OCI-LY7 (cell line): ENCODE results near the gene CDC6. TPM values are rescaled to one million over a fixed set of nuclear protein-coding genes. Genes with fewer than 3 reads are reported as not detected.

ENCODE experiments used
- Bru-seq: library from RNA; stranded (reverse); fragments of 400-500 nt; gene quantifications from one replicate; lab custom pipeline; 2021; lab: Mats Ljungman, UMichigan
- BruChase-seq, 2 experiments: library from RNA; stranded (reverse); fragments of 400-500 nt; gene quantifications; one replicate each; lab custom pipeline; 2021; lab: Mats Ljungman, UMichigan
- BruUV-seq: library from RNA; stranded (reverse); fragments of 400-500 nt; replicated peaks from 2 replicates; lab custom pipeline; 2021; lab: Mats Ljungman, UMichigan
- CTCF ChIA-PET: fragments of 300-600 bp; sonication (Branson Sonifier 250); formaldehyde crosslinking; loops from one replicate; lab custom pipeline; 2022; ENCODE audit warnings: antibody characterized with exemption; ENCODE audit not compliant: unreplicated experiment; lab: Charles Lee
- POLR2A ChIA-PET: fragments of 300-600 bp; sonication (Branson Sonifier 250); formaldehyde crosslinking; loops from one replicate; lab custom pipeline; 2022; ENCODE audit warnings: antibody characterized with exemption; lab: Charles Lee
- DNase-seq: peaks from one replicate; pipeline ENCODE4 v3.0.0-alpha.2; 2015; ENCODE audit warnings: low spot score
- H2AFZ ChIP-seq: fragments of 200-600 bp; sonication (generic), shearing (Covaris generic); 2 replicates; pipeline ENCODE4 v1.6.1; 2014; ENCODE audit warnings: mild to moderate bottlenecking, antibody characterized with exemption, low read length, moderate library complexity
- H3K27ac ChIP-seq: fragments of 200-600 bp; sonication (generic); 2 replicates; pipeline ENCODE4 v1.5.1; 2014; ENCODE audit warnings: mixed run types, low read depth, mild to moderate bottlenecking, moderate library complexity, low read length, inconsistent platforms; ENCODE audit not compliant: poor library complexity, severe bottlenecking
- H3K36me3 ChIP-seq: fragments of 200-600 bp; sonication (generic); 2 replicates; pipeline ENCODE4 v1.6.1; 2014; ENCODE audit warnings: mild to moderate bottlenecking, antibody characterized with exemption, low read length, moderate library complexity, mixed read lengths; ENCODE audit not compliant: insufficient read depth
- H3K4me1 ChIP-seq: fragments of 200-600 bp; sonication (generic); 2 replicates; pipeline ENCODE4 v1.5.1; 2014; ENCODE audit warnings: mild to moderate bottlenecking, low read length; ENCODE audit not compliant: insufficient read depth, poor library complexity, severe bottlenecking
- H3K4me2 ChIP-seq: fragments of 200-600 bp; sonication (generic); 2 replicates; pipeline ENCODE4 v1.6.1; 2014; ENCODE audit warnings: mild to moderate bottlenecking, low read length
- H3K4me3 ChIP-seq: fragments of 200-600 bp; sonication (generic); 2 replicates; pipeline ENCODE4 v1.5.1; 2014; ENCODE audit warnings: mild to moderate bottlenecking, low read depth, low read length; ENCODE audit not compliant: poor library complexity, severe bottlenecking
- H3K79me2 ChIP-seq: fragments of 200-600 bp; sonication (generic); 2 replicates; pipeline ENCODE4 v1.6.1; 2016; ENCODE audit warnings: low read depth, mild to moderate bottlenecking, low read length, moderate library complexity, mixed read lengths; ENCODE audit not compliant: insufficient read depth
- H3K9me2 ChIP-seq: fragments of 200-600 bp; sonication (generic); 2 replicates; pipeline ENCODE4 v1.6.1; 2016; ENCODE audit warnings: mild to moderate bottlenecking, low read length, mixed read lengths; ENCODE audit not compliant: insufficient read depth
- H3K9me3 ChIP-seq: fragments of 200-600 bp; sonication (generic); 2 replicates; pipeline ENCODE4 v1.6.1; 2014; ENCODE audit warnings: mild to moderate bottlenecking, mixed run types, low read length, mixed read lengths
- H4K20me1 ChIP-seq: fragments of 200-600 bp; sonication (generic); 2 replicates; pipeline ENCODE4 v1.6.1; 2014; ENCODE audit warnings: mild to moderate bottlenecking, antibody characterized with exemption, low read length, moderate library complexity, mixed read lengths; ENCODE audit not compliant: insufficient read depth
- CTCF ChIP-seq: fragments of 200-600 bp; sonication (generic); conservative IDR thresholded peaks from 2 replicates; pipeline ENCODE4 v1.5.1; 2014; ENCODE audit warnings: mild to moderate bottlenecking, antibody characterized with exemption, low read length, moderate library complexity, mixed read lengths
- EZH2phosphoT487 ChIP-seq: fragments of 200-600 bp; sonication (generic); IDR thresholded peaks from 2 replicates; pipeline ENCODE4 v1.6.1; 2018; ENCODE audit warnings: low read depth, borderline replicate concordance, mild to moderate bottlenecking, mixed run types, antibody characterized with exemption, low read length, moderate library complexity, mixed read lengths
- intact Hi-C: fragments of 100-400 bp; cut with micrococcal nuclease; formaldehyde crosslinking; loops from one replicate; pipeline ENCODE4 v1.10.0; 2022; ENCODE audit not compliant: unreplicated experiment
- long read RNA-seq: library from polyadenylated mRNA; stranded (forward); transcript quantifications from one replicate; pipeline ENCODE4 v2.0.0, GENCODE V29; 2022
- total RNA-seq, 2 experiments: library from RNA; depleted of rRNA in 1 of 2; stranded (reverse); fragments of >200 nt in 1 of 2; shearing (Covaris generic) in 1 of 2; gene quantifications; 2 replicates each; pipeline ENCODE4 v1.2.3, GENCODE V29; 2014 to 2022

Gene CDC6
- 72.3 and 75.2 TPM in 2 replicates for total RNA-seq (2014; rRNA removed; shearing (Covaris generic))
- 132 and 156 TPM in 2 replicates for total RNA-seq (2022)
- percentile 97 among the genes with signal in this experiment for Bru-seq, nascent RNA
- BruChase-seq, experiment 1, labeled RNA remaining after a 6-hour chase = percentile 87 among the genes with signal in this experiment
- BruChase-seq, experiment 2, labeled RNA remaining after a 2-hour chase = percentile 97 among the genes with signal in this experiment
- long read RNA-seq, full-length matches to known transcripts = 168 of 201 reads
- long read RNA-seq, partial matches to known transcripts = 4 of 201 reads
- long read RNA-seq, other reads (novel, unspliced or antisense) = 29 of 201 reads

- peak; percentile 100 for DNase-seq
- POLR2A ChIA-PET = interaction anchor here (0.6 to 1.9 kb wide), 9 partner anchors 10 to 1651 kb away, joined by 3 to 5 read pairs (median 3); partner anchors contain the start of gene TOP2A
- peak within 1 kb of the TSS; percentile 97 for H3K4me3 ChIP-seq
- H3K4me1 ChIP-seq = peaks cover 31% of the 10 kb centered on the region
- peak within 1 kb of the TSS; percentile 72 for H3K4me2 ChIP-seq
- peaks cover 41% of the 10 kb centered on the region for H3K36me3 ChIP-seq
- 0 out of 2 replicates have a peak, but pooled peaks cover 17% of the 10 kb centered on the region for H4K20me1 ChIP-seq
- no peaks in the 10 kb centered on the region for H3K9me3 ChIP-seq
- H3K27ac ChIP-seq = peak within 1 kb of the TSS; percentile 89
- H3K9me2 ChIP-seq = no peaks in the 10 kb centered on the region
- intact Hi-C loops = loop anchor here (5.0 kb wide), 2 partner anchors 70 to 175 kb away; partner anchors contain the start of gene WIPF2
- TF ChIP-seq EZH2phosphoT487 = no peak
- no peak for TF ChIP-seq CTCF
- no TSS peak for BruUV-seq
- CTCF ChIA-PET = interaction anchor here (1.0 kb wide), 1 partner anchor 69 kb away, joined by 4 read pairs; the partner anchor contains the start of gene WIPF2
- peaks cover 43% of the 10 kb centered on the region for H3K79me2 ChIP-seq
- H2AFZ ChIP-seq = peak within 1 kb of the TSS; percentile 47
Measured at GRCh38 chr17:40287494-40288369, at the start of gene CDC6. CDC6 (plus strand) TSS chr17:40287879; CDS start chr17:40289421, 1,542 bp downstream.

- intact Hi-C loops = no loop called here
- no peaks in the 10 kb centered on the region for H3K4me1 ChIP-seq
- no peak overlapping the region for H3K4me3 ChIP-seq
- H2AFZ ChIP-seq = no peak overlapping the region
- H3K9me2 ChIP-seq = no peaks in the 10 kb centered on the region
- POLR2A ChIA-PET = no interaction called here
- H3K27ac ChIP-seq = no peak overlapping the region
- CTCF ChIA-PET = no interaction called here
- TF ChIP-seq CTCF (no peak), EZH2phosphoT487 (no peak)
- no peaks in the 10 kb centered on the region for H3K36me3 ChIP-seq
- H3K4me2 ChIP-seq = no peak overlapping the region
- no peaks in the 10 kb centered on the region for H4K20me1 ChIP-seq
- H3K9me3 ChIP-seq = no peaks in the 10 kb centered on the region
- no peak for DNase-seq
- H3K79me2 ChIP-seq = no peaks in the 10 kb centered on the region; the same call in 1 of the 2 replicates
- BruUV-seq = no TSS peak
Measured at GRCh38 chr17:40241252-40241834, 46.3 kb upstream of the CDC6 start.
